ENCODE data around the gene IGSF21. TPM values are rescaled to one million over a fixed set of nuclear protein-coding genes. Genes with fewer than 3 reads are reported as not detected.

The IGSF21 gene
- total and polyA plus RNA-seq, 4 experiments from 2014 or later, result not detected

- ChIA-PET POLR2A (ENCODE audit: partially characterized antibody) (no interaction called here), CTCF (ENCODE audit: partially characterized antibody) (no interaction called here)
- no peak overlapping the region for H3K4me3 Mint-ChIP-seq
Measured at GRCh38 chr1:18354612-18355011, 247.0 kb downstream of the IGSF21 start.

GRCh38 chr1:18357622-18358230 lies 250.1 kb downstream of the IGSF21 start:
- Histone ChIP-seq H3K9me3 (ENCODE audit: control insufficient read depth in 1 of 2, low read length in 2 of 2) (no peaks in the 10 kb centered on the region), H3K4me3 (ENCODE audit: low read length in 2 of 2) (no peak overlapping the region), H3K27ac (ENCODE audit: low read depth, low read length) (no peak overlapping the region), H3K4me1 (ENCODE audit: insufficient read depth, low read length) (no peaks in the 10 kb centered on the region), H3K27me3 (ENCODE audit: insufficient read depth, low read length) (no peaks in the 10 kb centered on the region), H3K36me3 (ENCODE audit: insufficient read depth, low read length) (no peaks in the 10 kb centered on the region)
- H3K36me3 Mint-ChIP-seq, result no peaks in the 10 kb centered on the region
- peaks cover 0 to 2% (median 0%) of the 10 kb centered on the region in 8 donors for H3K9me3 Mint-ChIP-seq
- no peak for DNase-seq
- intact Hi-C loops (cut with micrococcal nuclease), result no loop called here
- no peak overlapping the region for H3K4me3 Mint-ChIP-seq
- peaks cover 27 to 31% of the 10 kb centered on the region in 2 donors for H3K27me3 Mint-ChIP-seq
- no peak overlapping the region for H3K27ac Mint-ChIP-seq
- no peaks in the 10 kb centered on the region for H3K4me1 Mint-ChIP-seq
- CTCF ChIA-PET (ENCODE audit: partially characterized antibody), result no interaction called here
- POLR2A ChIA-PET (ENCODE audit: partially characterized antibody), result no interaction called here

More at GRCh38 chr1:18354612-18355011, 247.0 kb downstream of the IGSF21 start:
- Histone ChIP-seq H3K36me3 (ENCODE audit: insufficient read depth, low read length) (no peaks in the 10 kb centered on the region), H3K4me3 (ENCODE audit: low read length in 2 of 2) (no peak overlapping the region), H3K27me3 (ENCODE audit: insufficient read depth, low read length) (no peaks in the 10 kb centered on the region), H3K4me1 (ENCODE audit: insufficient read depth, low read length) (no peaks in the 10 kb centered on the region), H3K27ac (ENCODE audit: low read depth, low read length) (no peak overlapping the region), H3K9me3 (ENCODE audit: control insufficient read depth in 1 of 2, low read length in 2 of 2) (no peaks in the 10 kb centered on the region)
- intact Hi-C loops (cut with micrococcal nuclease), result no loop called here
- H3K27me3 Mint-ChIP-seq, result peaks cover 34 to 35% of the 10 kb centered on the region in 2 donors
- DNase-seq, result no peak
- H3K9me3 Mint-ChIP-seq, result peaks cover 0 to 8% (median 0%) of the 10 kb centered on the region in 8 donors
- H3K36me3 Mint-ChIP-seq, result no peaks in the 10 kb centered on the region
- no peak overlapping the region for H3K27ac Mint-ChIP-seq
- no peaks in the 10 kb centered on the region for H3K4me1 Mint-ChIP-seq

- no peaks in the 10 kb centered on the region for H3K27me3 ChIP-seq (ENCODE audit: insufficient read depth, low read length)
- Mint-ChIP-seq H3K27me3 (peaks cover 26 to 28% of the 10 kb centered on the region in 2 donors), H3K4me3 (no peak overlapping the region), H3K9me3 (peaks cover 0 to 2% (median 0%) of the 10 kb centered on the region in 8 donors), H3K36me3 (no peaks in the 10 kb centered on the region), H3K4me1 (no peaks in the 10 kb centered on the region), H3K27ac (no peak overlapping the region)
- H3K9me3 ChIP-seq (ENCODE audit: control insufficient read depth in 1 of 2, low read length in 2 of 2), result no peaks in the 10 kb centered on the region
- intact Hi-C loops (cut with micrococcal nuclease), result no loop called here
- H3K4me1 ChIP-seq (ENCODE audit: insufficient read depth, low read length), result no peaks in the 10 kb centered on the region
- H3K36me3 ChIP-seq (ENCODE audit: insufficient read depth, low read length), result no peaks in the 10 kb centered on the region
- ChIA-PET CTCF (ENCODE audit: partially characterized antibody) (no interaction called here), POLR2A (ENCODE audit: partially characterized antibody) (no interaction called here)
- H3K4me3 ChIP-seq (ENCODE audit: low read length in 2 of 2), result no peak overlapping the region
- no peak for DNase-seq
- H3K27ac ChIP-seq (ENCODE audit: low read depth, low read length), result no peak overlapping the region
Measured at GRCh38 chr1:18358600-18358999, 251.0 kb downstream of the IGSF21 start.

- Histone ChIP-seq H3K4me3 (ENCODE audit: low read length in 2 of 2) (no peak overlapping the region), H3K4me1 (ENCODE audit: insufficient read depth, low read length) (no peaks in the 10 kb centered on the region), H3K27ac (ENCODE audit: low read depth, low read length) (no peak overlapping the region), H3K9me3 (ENCODE audit: control insufficient read depth in 1 of 2, low read length in 2 of 2) (no peaks in the 10 kb centered on the region), H3K27me3 (ENCODE audit: insufficient read depth, low read length) (no peaks in the 10 kb centered on the region), H3K36me3 (ENCODE audit: insufficient read depth, low read length) (no peaks in the 10 kb centered on the region)
- Mint-ChIP-seq H3K27ac (peak overlapping the region in 1 of 7 donors; percentile 0), H3K4me3 (no peak overlapping the region), H3K4me1 (no peaks in the 10 kb centered on the region), H3K27me3 (peaks cover 15 to 28% of the 10 kb centered on the region in 2 donors), H3K9me3 (peaks cover 0 to 2% (median 0%) of the 10 kb centered on the region in 8 donors), H3K36me3 (no peaks in the 10 kb centered on the region)
- ChIA-PET POLR2A (ENCODE audit: partially characterized antibody) (no interaction called here), CTCF (ENCODE audit: partially characterized antibody) (no interaction called here)
- no peak for DNase-seq
- intact Hi-C loops (cut with micrococcal nuclease), result no loop called here
Measured at GRCh38 chr1:18360251-18360650, 252.7 kb downstream of the IGSF21 start.

- no peaks in the 10 kb centered on the region for H3K9me3 Mint-ChIP-seq
- Histone ChIP-seq H3K4me1 (ENCODE audit: insufficient read depth, low read length) (no peaks in the 10 kb centered on the region), H3K4me3 (ENCODE audit: low read length in 2 of 2) (no peak overlapping the region), H3K27ac (ENCODE audit: low read depth, low read length) (no peak overlapping the region), H3K36me3 (ENCODE audit: insufficient read depth, low read length) (no peaks in the 10 kb centered on the region), H3K27me3 (ENCODE audit: insufficient read depth, low read length) (no peaks in the 10 kb centered on the region), H3K9me3 (ENCODE audit: control insufficient read depth in 1 of 2, low read length in 2 of 2) (no peaks in the 10 kb centered on the region)
- POLR2A ChIA-PET (ENCODE audit: partially characterized antibody), result no interaction called here
- no peak overlapping the region for H3K4me3 Mint-ChIP-seq
- no peak for DNase-seq
- no peak overlapping the region for H3K27ac Mint-ChIP-seq
- peaks cover 17 to 30% of the 10 kb centered on the region in 2 donors for H3K27me3 Mint-ChIP-seq
- H3K36me3 Mint-ChIP-seq, result no peaks in the 10 kb centered on the region
- CTCF ChIA-PET (ENCODE audit: partially characterized antibody), result no interaction called here
- no peaks in the 10 kb centered on the region for H3K4me1 Mint-ChIP-seq
- intact Hi-C loops (cut with micrococcal nuclease), result no loop called here
Measured at GRCh38 chr1:18362150-18362549, 254.6 kb downstream of the IGSF21 start.

- H3K9me3 ChIP-seq (ENCODE audit: control insufficient read depth in 1 of 2, low read length in 2 of 2), result no peaks in the 10 kb centered on the region
- Mint-ChIP-seq H3K27me3 (peaks cover 15 to 25% of the 10 kb centered on the region in 2 donors), H3K4me1 (no peaks in the 10 kb centered on the region), H3K36me3 (no peaks in the 10 kb centered on the region), H3K27ac (no peak overlapping the region), H3K9me3 (no peaks in the 10 kb centered on the region), H3K4me3 (no peak overlapping the region)
- H3K4me1 ChIP-seq (ENCODE audit: insufficient read depth, low read length), result no peaks in the 10 kb centered on the region
- no peaks in the 10 kb centered on the region for H3K27me3 ChIP-seq (ENCODE audit: insufficient read depth, low read length)
- H3K4me3 ChIP-seq (ENCODE audit: low read length in 2 of 2), result no peak overlapping the region
- intact Hi-C loops (cut with micrococcal nuclease), result no loop called here
- ChIA-PET POLR2A (ENCODE audit: partially characterized antibody) (no interaction called here), CTCF (ENCODE audit: partially characterized antibody) (no interaction called here)
- DNase-seq, result no peak
- H3K27ac ChIP-seq (ENCODE audit: low read depth, low read length), result no peak overlapping the region
- no peaks in the 10 kb centered on the region for H3K36me3 ChIP-seq (ENCODE audit: insufficient read depth, low read length)
Measured at GRCh38 chr1:18363436-18363835, 255.8 kb downstream of the IGSF21 start.

- intact Hi-C loops (cut with micrococcal nuclease), result no loop called here
- no peaks in the 10 kb centered on the region for H3K36me3 Mint-ChIP-seq
- DNase-seq, result no peak
- no peaks in the 10 kb centered on the region for H3K9me3 Mint-ChIP-seq
- ChIA-PET CTCF (ENCODE audit: partially characterized antibody) (no interaction called here), POLR2A (ENCODE audit: partially characterized antibody) (no interaction called here)
- H3K4me1 Mint-ChIP-seq, result no peaks in the 10 kb centered on the region
- H3K27me3 Mint-ChIP-seq, result peaks cover 13 to 26% of the 10 kb centered on the region in 2 donors
- H3K4me3 ChIP-seq (ENCODE audit: low read length in 2 of 2), result no peak overlapping the region
- no peak overlapping the region for H3K27ac ChIP-seq (ENCODE audit: low read depth, low read length)
- H3K27me3 ChIP-seq (ENCODE audit: insufficient read depth, low read length), result no peaks in the 10 kb centered on the region
- H3K27ac Mint-ChIP-seq, result no peak overlapping the region
- no peaks in the 10 kb centered on the region for H3K9me3 ChIP-seq (ENCODE audit: control insufficient read depth in 1 of 2, low read length in 2 of 2)
- no peak overlapping the region for H3K4me3 Mint-ChIP-seq
- H3K36me3 ChIP-seq (ENCODE audit: insufficient read depth, low read length), result no peaks in the 10 kb centered on the region
- H3K4me1 ChIP-seq (ENCODE audit: insufficient read depth, low read length), result no peaks in the 10 kb centered on the region
Measured at GRCh38 chr1:18365099-18365705, 257.6 kb downstream of the IGSF21 start.

Measured in CD4-positive, alpha-beta memory T cell (primary cell).